Cardiac fibroblast (primary cell): ENCODE measurements around the gene CNMD.

Source experiments
- DNase-seq, 2 donors: peaks; one replicate each; pipeline versions ENCODE4 v3.0.0 to v3.0.0-alpha.2; 2010; ENCODE audit warnings: low read depth in 2 of 2
- H3K4me3 ChIP-seq, 2 donors: replicated peaks in 1 of 2; 1 replicate in 1 of 2; 2 replicates in 1 of 2; pipeline ENCODE4 v1.5.1; 2011; ENCODE audit warnings: low read depth in 2 of 2, low read length in 2 of 2, mild to moderate bottlenecking in 2 of 2, moderate library complexity in 1 of 2
- CTCF ChIP-seq: IDR thresholded peaks from one replicate; pipeline ENCODE4 v1.5.1; 2011; ENCODE audit warnings: low read depth, mild to moderate bottlenecking, low read length, inconsistent platforms

CNMD gene

GRCh38 chr13:52739468-52740071, at the start of gene CNMD:
TSS of gene CNMD (minus strand) at chr13:52739820. CDS start at chr13:52739701, 119 bp downstream.
- H3K4me3 ChIP-seq: peak within 1 kb of the TSS in 1 of 2 donors; percentile 28
- no peak for TF ChIP-seq CTCF
- DNase-seq: no peak

DNA sequence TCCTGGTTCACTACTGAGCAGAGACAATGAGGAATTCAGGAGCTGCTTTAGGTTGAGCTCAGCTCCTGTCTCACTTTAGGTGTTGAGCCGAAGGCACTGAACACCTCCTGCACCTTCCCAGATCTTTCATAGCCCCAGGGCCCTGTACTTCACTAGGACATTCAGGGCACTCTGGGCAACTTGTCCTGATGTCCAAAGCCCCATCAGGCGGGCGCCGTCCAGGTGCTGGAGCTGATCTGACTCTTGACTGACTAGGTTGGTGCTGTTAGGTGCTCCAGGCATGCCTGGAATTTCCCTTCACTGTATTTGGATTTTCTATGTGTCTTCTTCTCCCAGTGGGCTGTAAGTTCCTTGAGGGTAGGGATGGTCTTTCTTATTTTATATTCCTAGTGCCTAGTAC, 48.4 kb upstream of the CNMD start:
- no peak for DNase-seq
- no peak for TF ChIP-seq CTCF
- no peak overlapping the region for H3K4me3 ChIP-seq

GRCh38 chr13:52787235-52787634, 47.6 kb upstream of the CNMD start:
- no peak overlapping the region for H3K4me3 ChIP-seq
- DNase-seq: no peak
- TF ChIP-seq CTCF: no peak

DNA sequence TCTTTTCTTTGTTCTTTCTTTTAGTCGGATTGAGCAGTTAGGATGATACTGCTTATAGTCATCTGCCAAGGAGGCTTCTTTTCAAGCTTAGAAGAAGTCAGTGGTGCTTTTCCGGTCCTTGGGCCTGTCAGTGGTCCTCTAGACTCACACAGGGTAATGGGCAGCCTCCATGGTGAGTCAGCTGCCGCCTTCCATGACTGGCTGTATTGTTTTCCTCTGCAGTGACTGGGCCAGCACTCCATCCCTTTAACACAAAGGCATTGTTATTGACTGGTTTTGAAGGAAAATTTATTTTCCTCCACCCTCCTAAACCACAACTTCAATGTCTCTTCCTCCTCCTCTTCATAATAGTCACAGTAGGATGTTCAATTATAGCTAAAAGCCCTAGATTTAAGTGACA, 47.1 kb upstream of the CNMD start:
- TF ChIP-seq CTCF: no peak
- no peak for DNase-seq
- no peak overlapping the region for H3K4me3 ChIP-seq

DNA sequence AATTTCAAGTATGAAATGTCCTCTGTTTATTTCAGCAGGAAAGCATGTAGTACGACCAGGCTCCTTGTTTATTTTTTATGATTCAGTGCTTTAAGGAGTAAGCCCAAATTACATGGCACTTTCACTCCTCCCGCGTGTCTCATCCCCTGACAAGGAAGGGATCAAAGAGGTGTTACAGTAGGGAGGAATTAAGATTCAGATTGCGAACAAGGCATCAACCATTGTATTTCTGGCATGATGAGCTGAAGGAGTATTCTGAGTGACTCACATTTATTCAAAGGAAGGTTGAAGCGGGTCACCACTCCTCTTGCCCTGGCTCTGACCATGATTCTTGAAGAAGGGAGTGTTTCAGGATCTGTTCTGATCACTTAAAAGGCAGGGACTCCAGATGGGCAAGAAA, 46.1 kb upstream of the CNMD start:
- no peak overlapping the region for H3K4me3 ChIP-seq
- no peak for TF ChIP-seq CTCF
- DNase-seq: no peak

GRCh38 chr13:52784591-52785340, 45.1 kb upstream of the CNMD start:
- no peak for DNase-seq
- H3K4me3 ChIP-seq: no peak overlapping the region
- TF ChIP-seq CTCF: no peak
